Parathyroid adenoma (tissue), 2 donors: Measurements from ENCODE around the gene NTSR1.

Source experiments
- H2AFZ ChIP-seq: fragments of 300-600 bp; sonication (generic); one replicate; pipeline ENCODE4 v1.7.0; 2017; ENCODE audit warnings: antibody characterized with exemption, mild to moderate bottlenecking
- H3K27ac ChIP-seq: fragments of 300-600 bp; sonication (generic); one replicate; pipeline ENCODE4 v1.7.0; 2017
- H3K27me3 ChIP-seq: fragments of 300-600 bp; sonication (generic); one replicate; pipeline ENCODE4 v1.7.0; 2017; ENCODE audit warnings: low read length; ENCODE audit not compliant: control insufficient read depth, insufficient read depth
- H3K36me3 ChIP-seq: fragments of 300-600 bp; sonication (generic); one replicate; pipeline ENCODE4 v1.7.0; 2017; ENCODE audit warnings: low read length; ENCODE audit not compliant: control insufficient read depth, insufficient read depth
- H3K4me1 ChIP-seq: fragments of 300-600 bp; sonication (generic); one replicate; pipeline ENCODE4 v1.7.0; 2017; ENCODE audit warnings: control low read depth
- H3K4me2 ChIP-seq: fragments of 300-600 bp; sonication (generic); one replicate; pipeline ENCODE4 v1.7.0; 2017; ENCODE audit warnings: low read length
- H3K4me3 ChIP-seq: fragments of 300-600 bp; sonication (generic); one replicate; pipeline ENCODE4 v1.7.0; 2017; ENCODE audit warnings: low read depth, low read length
- H3K79me2 ChIP-seq: fragments of 300-600 bp; sonication (generic); one replicate; pipeline ENCODE4 v1.7.0; 2017; ENCODE audit warnings: control low read depth
- H3K9ac ChIP-seq: fragments of 300-600 bp; sonication (generic); one replicate; pipeline ENCODE4 v1.7.0; 2017; ENCODE audit warnings: mild to moderate bottlenecking
- H3K9me3 ChIP-seq: fragments of 300-600 bp; sonication (generic); one replicate; pipeline ENCODE4 v1.7.0; 2017; ENCODE audit warnings: low read length; ENCODE audit not compliant: control insufficient read depth
- TF ChIP-seq, protein P1 (sequence below): fragments of 300-600 bp; sonication (generic); IDR thresholded peaks from one replicate; pipeline ENCODE4 v1.7.0; 2017; ENCODE audit warnings: antibody characterized with exemption, mild to moderate bottlenecking
- donor health status: primary hyperparathyroidism.

Gene NTSR1

GRCh38 chr20:62710221-62710885 is 1.7 kb downstream of the NTSR1 start:
- Histone ChIP-seq H3K27me3 (no peaks in the 10 kb centered on the region), H3K9me3 (no peaks in the 10 kb centered on the region), H3K4me2 (no peak overlapping the region), H2AFZ (no peak overlapping the region), H3K36me3 (no peaks in the 10 kb centered on the region), H3K4me3 (no peak overlapping the region), H3K79me2 (no peaks in the 10 kb centered on the region), H3K9ac (no peak overlapping the region), H3K27ac (no peak overlapping the region), H3K4me1 (no peaks in the 10 kb centered on the region)
- TF ChIP-seq, protein P1, sequence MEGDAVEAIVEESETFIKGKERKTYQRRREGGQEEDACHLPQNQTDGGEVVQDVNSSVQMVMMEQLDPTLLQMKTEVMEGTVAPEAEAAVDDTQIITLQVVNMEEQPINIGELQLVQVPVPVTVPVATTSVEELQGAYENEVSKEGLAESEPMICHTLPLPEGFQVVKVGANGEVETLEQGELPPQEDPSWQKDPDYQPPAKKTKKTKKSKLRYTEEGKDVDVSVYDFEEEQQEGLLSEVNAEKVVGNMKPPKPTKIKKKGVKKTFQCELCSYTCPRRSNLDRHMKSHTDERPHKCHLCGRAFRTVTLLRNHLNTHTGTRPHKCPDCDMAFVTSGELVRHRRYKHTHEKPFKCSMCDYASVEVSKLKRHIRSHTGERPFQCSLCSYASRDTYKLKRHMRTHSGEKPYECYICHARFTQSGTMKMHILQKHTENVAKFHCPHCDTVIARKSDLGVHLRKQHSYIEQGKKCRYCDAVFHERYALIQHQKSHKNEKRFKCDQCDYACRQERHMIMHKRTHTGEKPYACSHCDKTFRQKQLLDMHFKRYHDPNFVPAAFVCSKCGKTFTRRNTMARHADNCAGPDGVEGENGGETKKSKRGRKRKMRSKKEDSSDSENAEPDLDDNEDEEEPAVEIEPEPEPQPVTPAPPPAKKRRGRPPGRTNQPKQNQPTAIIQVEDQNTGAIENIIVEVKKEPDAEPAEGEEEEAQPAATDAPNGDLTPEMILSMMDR: no peak

- H3K4me1 ChIP-seq: no peaks in the 10 kb centered on the region
- no peak overlapping the region for H3K9ac ChIP-seq
These were observed 2.5 kb downstream of the NTSR1 start for GRCh38 chr20:62710886-62711702.

GRCh38 chr20:62711703-62712101 is 3.1 kb downstream of the NTSR1 start:
- H3K9me3 ChIP-seq: no peaks in the 10 kb centered on the region
- H2AFZ ChIP-seq: no peak overlapping the region
- no peak overlapping the region for H3K4me3 ChIP-seq
- H3K4me2 ChIP-seq: no peak overlapping the region
- no peaks in the 10 kb centered on the region for H3K4me1 ChIP-seq
- no peak overlapping the region for H3K27ac ChIP-seq
- H3K9ac ChIP-seq: no peak overlapping the region
- TF ChIP-seq, protein P1: no peak
- H3K27me3 ChIP-seq: no peaks in the 10 kb centered on the region
- H3K36me3 ChIP-seq: no peaks in the 10 kb centered on the region
- H3K79me2 ChIP-seq: no peaks in the 10 kb centered on the region

More at GRCh38 chr20:62710886-62711702, 2.5 kb downstream of the NTSR1 start:
- TF ChIP-seq, protein P1: no peak
- Histone ChIP-seq H3K27me3 (no peaks in the 10 kb centered on the region), H2AFZ (no peak overlapping the region), H3K4me3 (no peak overlapping the region), H3K9me3 (no peaks in the 10 kb centered on the region), H3K79me2 (no peaks in the 10 kb centered on the region), H3K27ac (no peak overlapping the region), H3K36me3 (no peaks in the 10 kb centered on the region), H3K4me2 (no peak overlapping the region)

DNA sequence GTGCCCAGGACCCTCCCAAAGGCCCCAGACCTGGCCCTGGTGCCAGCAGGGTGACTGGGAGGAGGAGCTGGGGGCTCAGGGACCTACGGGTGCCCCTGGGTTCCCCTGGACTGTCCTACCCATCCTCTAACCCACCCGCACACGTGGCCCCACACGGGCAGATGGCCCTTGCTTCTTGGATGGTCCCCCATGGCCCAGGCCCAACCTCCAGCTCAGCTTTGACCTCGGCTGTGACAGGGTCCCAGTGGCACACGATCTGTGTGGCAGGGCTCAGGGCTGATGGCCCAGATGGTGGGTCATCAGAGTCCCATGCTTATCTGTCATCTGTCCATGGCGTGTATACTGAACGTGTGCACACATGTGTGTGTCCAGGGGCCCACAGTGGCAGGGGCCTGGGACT is 4.0 kb downstream of the NTSR1 start:
- H3K36me3 ChIP-seq: no peaks in the 10 kb centered on the region
- H3K9ac ChIP-seq: no peak overlapping the region
- H3K9me3 ChIP-seq: no peaks in the 10 kb centered on the region
- no peaks in the 10 kb centered on the region for H3K27me3 ChIP-seq
- TF ChIP-seq, protein P1: no peak
- no peak overlapping the region for H3K4me3 ChIP-seq
- no peak overlapping the region for H3K27ac ChIP-seq
- H2AFZ ChIP-seq: no peak overlapping the region
- H3K4me2 ChIP-seq: no peak overlapping the region
- H3K79me2 ChIP-seq: no peaks in the 10 kb centered on the region
- no peaks in the 10 kb centered on the region for H3K4me1 ChIP-seq
